Activated T-cell treated with anti-CD3 and anti-CD28 coated beads, Interleukin-2, amount 50 U/mL, for 24 hours (primary cell): ENCODE results near the gene CRELD2.

Experiments
- DNase-seq: peaks from one replicate; pipeline ENCODE4 v3.0.0-alpha.2; 2020
- H3K27ac Mint-ChIP-seq: 2 replicates; pipeline ENCODE4 v1.8.0; 2020; ENCODE audit warnings: mild to moderate bottlenecking, mixed read lengths
- H3K27me3 Mint-ChIP-seq: 2 replicates; pipeline ENCODE4 v1.8.0; 2020; ENCODE audit warnings: mixed read lengths
- H3K36me3 Mint-ChIP-seq: 2 replicates; pipeline ENCODE4 v1.8.0; 2020; ENCODE audit warnings: low read depth, mixed read lengths
- H3K4me1 Mint-ChIP-seq: 2 replicates; pipeline ENCODE4 v1.8.0; 2020; ENCODE audit warnings: low read depth, mixed read lengths
- H3K4me3 Mint-ChIP-seq: 2 replicates; pipeline ENCODE4 v1.8.0; 2020; ENCODE audit warnings: mild to moderate bottlenecking, moderate library complexity, mixed read lengths
- H3K9me3 Mint-ChIP-seq: 2 replicates; pipeline ENCODE4 v1.8.0; 2020; ENCODE audit warnings: mixed read lengths

CRELD2 gene

GRCh38 chr22:49948958-49949913 lies 30.8 kb downstream of the CRELD2 start:
- no peaks in the 10 kb centered on the region for H3K9me3 Mint-ChIP-seq
- H3K4me3 Mint-ChIP-seq = no peak overlapping the region
- DNase-seq = no peak
- peak overlapping the region; percentile 37 for H3K27ac Mint-ChIP-seq
- peaks cover 19% of the 10 kb centered on the region for H3K4me1 Mint-ChIP-seq
- no peaks in the 10 kb centered on the region for H3K27me3 Mint-ChIP-seq
- H3K36me3 Mint-ChIP-seq = no peaks in the 10 kb centered on the region

- no peak for DNase-seq
- Mint-ChIP-seq H3K27me3 (no peaks in the 10 kb centered on the region), H3K4me1 (peaks cover 17% of the 10 kb centered on the region), H3K36me3 (no peaks in the 10 kb centered on the region), H3K27ac (peak overlapping the region; percentile 37), H3K4me3 (no peak overlapping the region), H3K9me3 (no peaks in the 10 kb centered on the region)
These were observed 31.5 kb downstream of the CRELD2 start for GRCh38 chr22:49949914-49950292.

- no peaks in the 10 kb centered on the region for H3K36me3 Mint-ChIP-seq
- DNase-seq = no peak
- no peaks in the 10 kb centered on the region for H3K9me3 Mint-ChIP-seq
- H3K27me3 Mint-ChIP-seq = no peaks in the 10 kb centered on the region
- peaks cover 16% of the 10 kb centered on the region for H3K4me1 Mint-ChIP-seq
- H3K4me3 Mint-ChIP-seq = no peak overlapping the region
- H3K27ac Mint-ChIP-seq = peak overlapping the region; percentile 68
These were observed 32.1 kb downstream of the CRELD2 start for GRCh38 chr22:49950396-49950994.

- peak; percentile 72 for DNase-seq
- Mint-ChIP-seq H3K27me3 (no peaks in the 10 kb centered on the region), H3K4me1 (peaks cover 11% of the 10 kb centered on the region), H3K36me3 (no peaks in the 10 kb centered on the region), H3K9me3 (no peaks in the 10 kb centered on the region), H3K4me3 (no peak overlapping the region), H3K27ac (peak overlapping the region; percentile 68)
These were observed 32.7 kb downstream of the CRELD2 start for GRCh38 chr22:49951000-49951677.

- H3K27ac Mint-ChIP-seq = peak overlapping the region; percentile 14
- H3K4me1 Mint-ChIP-seq = peaks cover 11% of the 10 kb centered on the region
- DNase-seq = no peak
- H3K4me3 Mint-ChIP-seq = no peak overlapping the region
- H3K9me3 Mint-ChIP-seq = no peaks in the 10 kb centered on the region
- no peaks in the 10 kb centered on the region for H3K36me3 Mint-ChIP-seq
- no peaks in the 10 kb centered on the region for H3K27me3 Mint-ChIP-seq
These were observed 33.2 kb downstream of the CRELD2 start for GRCh38 chr22:49951678-49951985.

GRCh38 chr22:49951986-49952896 lies 33.8 kb downstream of the CRELD2 start:
- no peak for DNase-seq
- Mint-ChIP-seq H3K36me3 (no peaks in the 10 kb centered on the region), H3K9me3 (no peaks in the 10 kb centered on the region), H3K4me3 (no peak overlapping the region), H3K27ac (peak overlapping the region; percentile 14), H3K27me3 (no peaks in the 10 kb centered on the region), H3K4me1 (peaks cover 11% of the 10 kb centered on the region)

GRCh38 chr22:49953027-49953679 lies 34.7 kb downstream of the CRELD2 start:
- H3K4me3 Mint-ChIP-seq = no peak overlapping the region
- H3K9me3 Mint-ChIP-seq = no peaks in the 10 kb centered on the region
- no peaks in the 10 kb centered on the region for H3K27me3 Mint-ChIP-seq
- H3K4me1 Mint-ChIP-seq = peaks cover 14% of the 10 kb centered on the region
- H3K27ac Mint-ChIP-seq = no peak overlapping the region
- no peak for DNase-seq
- H3K36me3 Mint-ChIP-seq = no peaks in the 10 kb centered on the region

- Mint-ChIP-seq H3K27me3 (no peaks in the 10 kb centered on the region), H3K4me1 (peaks cover 16% of the 10 kb centered on the region), H3K4me3 (no peak overlapping the region), H3K9me3 (no peaks in the 10 kb centered on the region), H3K27ac (no peak overlapping the region), H3K36me3 (no peaks in the 10 kb centered on the region)
- DNase-seq = no peak
These were observed 35.4 kb downstream of the CRELD2 start for GRCh38 chr22:49953680-49954344.

- Mint-ChIP-seq H3K9me3 (no peaks in the 10 kb centered on the region), H3K27me3 (no peaks in the 10 kb centered on the region), H3K36me3 (no peaks in the 10 kb centered on the region), H3K27ac (no peak overlapping the region), H3K4me3 (no peak overlapping the region), H3K4me1 (peaks cover 22% of the 10 kb centered on the region)
- DNase-seq = no peak
These were observed 35.9 kb downstream of the CRELD2 start for GRCh38 chr22:49954354-49954753.

- Mint-ChIP-seq H3K4me3 (no peak overlapping the region), H3K4me1 (peaks cover 25% of the 10 kb centered on the region), H3K36me3 (peaks cover 2% of the 10 kb centered on the region), H3K9me3 (no peaks in the 10 kb centered on the region), H3K27me3 (no peaks in the 10 kb centered on the region), H3K27ac (peak overlapping the region; percentile 37)
- DNase-seq = no peak
These were observed 36.7 kb downstream of the CRELD2 start for GRCh38 chr22:49954991-49955580.

- H3K4me3 Mint-ChIP-seq = no peak overlapping the region
- no peaks in the 10 kb centered on the region for H3K9me3 Mint-ChIP-seq
- peaks cover 24% of the 10 kb centered on the region for H3K4me1 Mint-ChIP-seq
- H3K36me3 Mint-ChIP-seq = peaks cover 2% of the 10 kb centered on the region
- no peak overlapping the region for H3K27ac Mint-ChIP-seq
- no peak for DNase-seq
- H3K27me3 Mint-ChIP-seq = no peaks in the 10 kb centered on the region
These were observed 37.4 kb downstream of the CRELD2 start for GRCh38 chr22:49955581-49956417.

- H3K4me1 Mint-ChIP-seq = peaks cover 20% of the 10 kb centered on the region
- H3K9me3 Mint-ChIP-seq = no peaks in the 10 kb centered on the region
- H3K4me3 Mint-ChIP-seq = no peak overlapping the region
- H3K36me3 Mint-ChIP-seq = peaks cover 3% of the 10 kb centered on the region
- no peaks in the 10 kb centered on the region for H3K27me3 Mint-ChIP-seq
- no peak for DNase-seq
- H3K27ac Mint-ChIP-seq = no peak overlapping the region
These were observed 38.0 kb downstream of the CRELD2 start for GRCh38 chr22:49956418-49956770.
